Ascending aorta (tissue), 2 donors: ENCODE results near the gene CENPP. TPM values are rescaled to one million over a fixed set of nuclear protein-coding genes. Genes with fewer than 3 reads are reported as not detected.

Experiments
- DNase-seq, 2 donors: peaks; one replicate each; pipeline ENCODE4 v3.0.0-alpha.2; 2019; ENCODE audit warnings: low spot score in 2 of 2
- H3K27ac ChIP-seq, 2 donors: fragments of 200-600 bp; sonication (generic); one replicate each; pipeline ENCODE4 v1.5.1; 2016 to 2017; ENCODE audit warnings: mild to moderate bottlenecking in 1 of 2
- H3K27me3 ChIP-seq: fragments of 200-600 bp; sonication (generic); one replicate; pipeline ENCODE4 v1.5.1; 2017
- H3K36me3 ChIP-seq, 2 donors: fragments of 200-600 bp; sonication (generic); one replicate each; pipeline ENCODE4 v1.5.1; 2016
- H3K4me1 ChIP-seq, 2 donors: fragments of 200-600 bp; sonication (generic); one replicate each; pipeline ENCODE4 v1.5.1; 2016 to 2017; ENCODE audit warnings: mild to moderate bottlenecking in 1 of 2
- H3K4me3 ChIP-seq, 2 donors: fragments of 200-600 bp; sonication (generic); one replicate each; pipeline ENCODE4 v1.5.1; 2016 to 2017; ENCODE audit warnings: mild to moderate bottlenecking in 1 of 2
- H3K9me3 ChIP-seq, 2 donors: fragments of 200-600 bp; sonication (generic); one replicate each; pipeline ENCODE4 v1.5.1; 2016
- CTCF ChIP-seq, 3 experiments: fragments of 200-600 bp in 2 of 3; fragments of 450-650 bp in 1 of 3; sonication (generic) in 2 of 3; IDR thresholded peaks; one replicate each; pipeline ENCODE4 v1.5.1; 2016 to 2019; ENCODE audit warnings: antibody characterized with exemption in 3 of 3, mild to moderate bottlenecking in 1 of 3, moderate library complexity in 1 of 3
- intact Hi-C: fragments of 100-400 bp; cut with DNase I; formaldehyde crosslinking; loops from one replicate; pipeline ENCODE4 v1.15.1; 2023
- total RNA-seq: library from RNA; depleted of rRNA; stranded (reverse); fragments of >200 nt; gene quantifications from one replicate; pipeline ENCODE4 v1.1.0, GENCODE V29; 2016

CENPP gene
- total RNA-seq, 1 donor from 2014 or later: 0.43 TPM

GRCh38 chr9:92397853-92398252 lies 72.1 kb downstream of the CENPP start:
- Histone ChIP-seq H3K27me3 (no peaks in the 10 kb centered on the region), H3K9me3 (no peaks in the 10 kb centered on the region), H3K4me3 (no peak overlapping the region), H3K36me3 (peaks cover 14 to 26% of the 10 kb centered on the region in 2 donors), H3K27ac (peak overlapping the region; percentile 54 to 82), H3K4me1 (peaks cover 0 to 13% of the 10 kb centered on the region in 2 donors)
- no peak for TF ChIP-seq CTCF (IDR thresholded peaks at IDR 0.05)
- intact Hi-C loops: loop anchor here (5.0 kb wide), 1 partner anchor 64 kb away; no protein-coding TSS in a partner anchor
- DNase-seq: no peak

- Histone ChIP-seq H3K27ac (peak overlapping the region; percentile 69 to 82), H3K4me3 (peak overlapping the region; percentile 41 to 64), H3K9me3 (no peaks in the 10 kb centered on the region), H3K27me3 (no peaks in the 10 kb centered on the region), H3K4me1 (peaks cover 0 to 12% of the 10 kb centered on the region in 2 donors), H3K36me3 (peaks cover 11 to 15% of the 10 kb centered on the region in 2 donors)
- no peak for DNase-seq
- intact Hi-C loops: no loop called here
- no peak for TF ChIP-seq CTCF (IDR thresholded peaks at IDR 0.05)
These were observed 76.6 kb downstream of the CENPP start for GRCh38 chr9:92402360-92402759.

- peak overlapping the region; percentile 41 to 64 for H3K4me3 ChIP-seq
- H3K9me3 ChIP-seq: no peaks in the 10 kb centered on the region
- no peaks in the 10 kb centered on the region for H3K27me3 ChIP-seq
- peaks cover 0 to 14% of the 10 kb centered on the region in 2 donors for H3K4me1 ChIP-seq
- no peak for TF ChIP-seq CTCF (IDR thresholded peaks at IDR 0.05)
- DNase-seq: no peak
- peak overlapping the region; percentile 69 to 82 for H3K27ac ChIP-seq
- intact Hi-C loops: no loop called here
- peaks cover 5 to 9% of the 10 kb centered on the region in 2 donors for H3K36me3 ChIP-seq
These were observed 77.3 kb downstream of the CENPP start for GRCh38 chr9:92402826-92403745.

- Histone ChIP-seq H3K36me3 (no peaks in the 10 kb centered on the region), H3K4me3 (peak within 1 kb of the TSS; percentile 41 to 64), H3K4me1 (peaks cover 0 to 9% of the 10 kb centered on the region in 2 donors), H3K27me3 (no peaks in the 10 kb centered on the region), H3K27ac (peak within 1 kb of the TSS; percentile 82 to 84), H3K9me3 (no peaks in the 10 kb centered on the region)
- no peak for DNase-seq
- no peak for TF ChIP-seq CTCF (IDR thresholded peaks at IDR 0.05)
- intact Hi-C loops: loop anchor here (2.0 kb wide), 1 partner anchor 17 kb away; no protein-coding TSS in a partner anchor
These were observed 78.5 kb downstream of the CENPP start, which contains the start of gene OGN for GRCh38 chr9:92404042-92404836. TSS of gene OGN (minus strand) at chr9:92404578. CDS start at chr9:92403407, 1,171 bp downstream.

GRCh38 chr9:92405818-92406217 lies 80.1 kb downstream of the CENPP start:
- no peaks in the 10 kb centered on the region for H3K9me3 ChIP-seq
- H3K27ac ChIP-seq: peak overlapping the region; percentile 82 to 84
- H3K4me3 ChIP-seq: peak overlapping the region; percentile 18 to 64
- TF ChIP-seq CTCF (IDR thresholded peaks at IDR 0.05): no peak
- peaks cover 0 to 7% of the 10 kb centered on the region in 2 donors for H3K4me1 ChIP-seq
- intact Hi-C loops: loop anchor here (2.0 to 5.0 kb wide), 2 partner anchors 19 to 131 kb away; partner anchors contain the start of gene ECM2
- H3K36me3 ChIP-seq: no peaks in the 10 kb centered on the region
- no peaks in the 10 kb centered on the region for H3K27me3 ChIP-seq
- DNase-seq: no peak
